Esophagus muscularis mucosa (tissue), 4 donors: ENCODE measurements around the gene CPA3.

Experiments used
- EP300 ChIP-seq: sonication (generic); formaldehyde crosslinking; IDR thresholded peaks from one replicate; pipeline ENCODE4 v1.6.1; 2017; ENCODE audit warnings: antibody characterized with exemption
- POLR2AphosphoS5 ChIP-seq, 2 donors: sonication (generic); formaldehyde crosslinking; IDR thresholded peaks; one replicate each; pipeline ENCODE4 v1.6.1; 2017; ENCODE audit warnings: antibody characterized with exemption in 2 of 2
- TF ChIP-seq, protein P1 (sequence below), 3 experiments: fragments of 200-600 bp in 2 of 3; fragments of 450-650 bp in 1 of 3; sonication (generic) in 2 of 3; IDR thresholded peaks; one replicate each; pipeline ENCODE4 v1.5.1; 2017 to 2019; ENCODE audit warnings: antibody characterized with exemption in 3 of 3, mild to moderate bottlenecking in 2 of 3, moderate library complexity in 1 of 3

DNA sequence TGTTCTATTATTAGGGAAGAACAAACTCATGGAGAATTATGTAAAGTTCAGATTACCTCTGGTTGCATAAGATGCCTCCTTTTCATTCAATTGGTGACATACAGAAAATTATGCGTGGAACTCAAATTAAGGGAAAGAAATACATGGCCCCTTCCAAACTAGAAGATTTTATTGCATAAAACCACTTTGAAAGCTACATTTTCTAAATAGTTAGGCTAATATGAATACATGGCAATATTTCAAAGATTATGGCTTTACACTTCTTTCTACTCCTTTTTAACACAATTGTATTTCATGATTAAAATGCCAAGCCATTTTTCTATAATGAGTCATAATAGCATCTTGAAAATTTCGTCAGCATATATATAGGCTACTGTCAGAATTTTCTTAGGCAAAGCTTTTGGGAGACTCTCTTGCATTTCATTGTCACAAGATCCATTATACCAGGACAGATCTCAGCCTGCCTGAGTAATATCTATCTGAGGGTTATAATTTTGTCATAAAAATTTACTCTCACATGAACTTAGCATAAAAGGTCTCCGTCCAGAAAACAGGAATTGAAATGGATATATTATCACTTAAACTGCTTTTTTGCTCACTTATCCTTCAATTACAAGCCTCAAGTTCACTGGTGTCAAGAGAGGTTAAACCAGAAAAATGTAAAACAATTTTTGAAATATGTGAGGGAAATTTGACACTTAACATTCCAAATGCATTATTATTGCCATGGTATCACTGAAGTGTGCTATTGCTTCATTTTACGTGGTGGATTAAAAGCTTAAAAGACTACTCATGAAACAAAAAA lies 37.1 kb downstream of the CPA3 start:
- TF ChIP-seq, protein P1, sequence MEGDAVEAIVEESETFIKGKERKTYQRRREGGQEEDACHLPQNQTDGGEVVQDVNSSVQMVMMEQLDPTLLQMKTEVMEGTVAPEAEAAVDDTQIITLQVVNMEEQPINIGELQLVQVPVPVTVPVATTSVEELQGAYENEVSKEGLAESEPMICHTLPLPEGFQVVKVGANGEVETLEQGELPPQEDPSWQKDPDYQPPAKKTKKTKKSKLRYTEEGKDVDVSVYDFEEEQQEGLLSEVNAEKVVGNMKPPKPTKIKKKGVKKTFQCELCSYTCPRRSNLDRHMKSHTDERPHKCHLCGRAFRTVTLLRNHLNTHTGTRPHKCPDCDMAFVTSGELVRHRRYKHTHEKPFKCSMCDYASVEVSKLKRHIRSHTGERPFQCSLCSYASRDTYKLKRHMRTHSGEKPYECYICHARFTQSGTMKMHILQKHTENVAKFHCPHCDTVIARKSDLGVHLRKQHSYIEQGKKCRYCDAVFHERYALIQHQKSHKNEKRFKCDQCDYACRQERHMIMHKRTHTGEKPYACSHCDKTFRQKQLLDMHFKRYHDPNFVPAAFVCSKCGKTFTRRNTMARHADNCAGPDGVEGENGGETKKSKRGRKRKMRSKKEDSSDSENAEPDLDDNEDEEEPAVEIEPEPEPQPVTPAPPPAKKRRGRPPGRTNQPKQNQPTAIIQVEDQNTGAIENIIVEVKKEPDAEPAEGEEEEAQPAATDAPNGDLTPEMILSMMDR (IDR thresholded peaks at IDR 0.05): no peak
- TF ChIP-seq POLR2AphosphoS5 (IDR thresholded peaks at IDR 0.05) (no peak), EP300 (no peak)
